Measurements from ENCODE around the gene CFD.
"Not testable (repeated sequence)": the region's sequence is repeated elsewhere in the genome, so short reads cannot be mapped to it uniquely, and the experiment has no call there.

Gene CFD

DNA sequence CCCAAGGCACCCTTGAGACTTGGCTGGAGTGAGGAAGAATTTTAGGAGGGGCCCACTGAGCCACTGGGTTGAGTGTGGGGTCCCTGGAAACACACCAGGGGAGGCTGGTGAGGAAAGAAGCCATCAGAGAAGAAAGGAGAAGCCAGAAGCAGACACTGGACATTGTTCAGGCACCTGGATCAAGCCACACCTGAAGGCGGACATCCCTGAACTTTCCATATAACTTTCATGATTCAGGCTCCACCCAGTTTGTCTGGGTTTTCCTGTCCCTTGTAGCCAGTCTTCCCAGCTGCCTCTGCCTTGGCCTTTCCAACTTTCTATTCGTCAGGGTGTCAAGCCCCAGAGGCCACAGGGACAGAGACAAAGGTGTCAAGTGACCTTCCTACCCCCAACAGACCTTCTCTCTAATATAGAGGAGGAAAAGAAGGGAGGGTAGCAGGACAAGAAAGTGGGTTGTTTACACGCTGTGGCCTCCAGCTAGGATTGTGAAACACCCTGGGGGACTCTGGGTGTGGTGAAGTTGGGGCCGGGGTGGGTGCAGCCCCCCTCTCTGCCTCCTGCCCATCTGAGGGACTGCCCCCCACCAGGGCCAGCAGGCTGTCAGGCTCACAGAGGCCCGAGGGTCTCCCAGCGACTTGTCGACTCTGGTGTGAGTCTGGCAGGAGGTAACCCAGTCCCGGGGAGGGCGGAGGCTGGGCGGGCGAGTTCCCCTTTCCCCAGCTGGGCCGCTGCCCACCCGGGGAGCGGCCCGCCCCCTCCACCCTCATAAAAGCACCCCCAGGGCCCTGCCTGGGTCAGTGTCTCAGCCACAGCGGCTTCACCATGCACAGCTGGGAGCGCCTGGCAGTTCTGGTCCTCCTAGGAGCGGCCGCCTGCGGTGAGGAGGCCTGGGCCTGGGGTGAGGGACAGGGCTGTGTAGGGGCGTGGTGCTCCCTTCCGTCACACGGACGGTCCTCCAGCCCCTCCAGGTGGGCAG is at the start of gene CFD:
CFD (plus strand) TSS at position 797 of the 976 bp plus-strand sequence; CDS start at position 823, 26 bp downstream.
- no peak for DNase-seq (ENCODE audit: low spot score)

DNA sequence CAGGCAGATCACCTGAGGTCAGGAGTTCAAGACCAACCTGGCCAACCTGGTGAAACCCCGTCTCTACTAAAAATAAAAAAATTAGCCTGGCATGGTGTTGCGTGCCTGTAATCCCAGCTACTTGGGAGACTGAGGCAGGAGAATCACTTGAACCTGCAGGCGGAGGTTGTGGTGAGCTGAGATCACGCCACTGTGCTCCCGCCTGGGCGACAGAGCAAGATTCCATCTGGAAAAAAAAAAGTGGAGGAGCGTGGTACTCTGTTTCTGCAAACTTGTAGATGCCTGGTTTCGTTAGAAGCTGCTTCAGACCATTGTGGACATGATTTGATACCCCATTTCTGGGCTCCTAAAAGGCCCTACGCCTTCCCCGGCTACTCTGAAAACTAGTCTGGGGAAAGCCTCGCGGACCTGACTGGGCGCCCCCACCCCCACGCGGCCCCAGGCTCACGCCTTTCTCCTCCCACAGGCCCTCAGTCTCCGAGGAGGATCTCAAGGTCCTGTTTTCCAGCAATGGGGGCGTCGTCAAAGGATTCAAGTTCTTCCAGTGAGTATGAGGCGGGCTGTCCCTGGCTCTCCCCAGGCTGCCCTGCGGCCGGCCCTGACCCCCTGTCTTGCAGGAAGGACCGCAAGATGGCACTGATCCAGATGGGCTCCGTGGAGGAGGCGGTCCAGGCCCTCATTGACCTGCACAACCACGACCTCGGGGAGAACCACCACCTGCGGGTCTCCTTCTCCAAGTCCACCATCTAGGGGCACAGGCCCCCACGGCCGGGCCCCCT is 49.2 kb upstream of the CFD start:
- no peak for DNase-seq (ENCODE audit: low spot score)

DNA sequence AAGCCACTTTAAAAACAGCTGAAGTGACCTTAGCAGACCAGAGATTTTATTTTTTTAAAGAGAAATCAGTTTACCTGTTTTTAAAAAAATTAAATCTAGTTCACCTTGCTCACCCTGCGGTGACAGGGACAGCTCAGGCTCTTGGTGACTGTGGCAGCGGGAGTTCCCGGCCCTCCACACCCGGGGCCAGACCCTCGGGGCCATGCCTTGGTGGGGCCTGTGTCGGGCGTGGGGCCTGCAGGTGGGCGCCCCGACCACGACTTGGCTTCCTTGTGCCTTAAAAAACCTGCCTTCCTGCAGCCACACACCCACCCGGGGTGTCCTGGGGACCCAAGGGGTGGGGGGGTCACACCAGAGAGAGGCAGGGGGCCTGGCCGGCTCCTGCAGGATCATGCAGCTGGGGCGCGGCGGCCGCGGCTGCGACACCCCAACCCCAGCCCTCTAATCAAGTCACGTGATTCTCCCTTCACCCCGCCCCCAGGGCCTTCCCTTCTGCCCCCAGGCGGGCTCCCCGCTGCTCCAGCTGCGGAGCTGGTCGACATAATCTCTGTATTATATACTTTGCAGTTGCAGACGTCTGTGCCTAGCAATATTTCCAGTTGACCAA is 48.5 kb upstream of the CFD start:
- DNase-seq (ENCODE audit: low spot score) = no peak

DNA sequence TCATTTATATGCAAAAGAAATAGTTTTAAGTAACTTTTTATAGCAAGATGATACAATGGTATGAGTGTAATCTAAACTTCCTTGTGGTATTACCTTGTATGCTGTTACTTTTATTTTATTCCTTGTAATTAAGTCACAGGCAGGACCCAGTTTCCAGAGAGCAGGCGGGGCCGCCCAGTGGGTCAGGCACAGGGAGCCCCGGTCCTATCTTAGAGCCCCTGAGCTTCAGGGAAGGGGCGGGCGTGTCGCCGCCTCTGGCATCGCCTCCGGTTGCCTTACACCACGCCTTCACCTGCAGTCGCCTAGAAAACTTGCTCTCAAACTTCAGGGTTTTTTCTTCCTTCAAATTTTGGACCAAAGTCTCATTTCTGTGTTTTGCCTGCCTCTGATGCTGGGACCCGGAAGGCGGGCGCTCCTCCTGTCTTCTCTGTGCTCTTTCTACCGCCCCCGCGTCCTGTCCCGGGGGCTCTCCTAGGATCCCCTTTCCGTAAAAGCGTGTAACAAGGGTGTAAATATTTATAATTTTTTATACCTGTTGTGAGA is 47.9 kb upstream of the CFD start:
- no peak for DNase-seq (ENCODE audit: low spot score)

DNA sequence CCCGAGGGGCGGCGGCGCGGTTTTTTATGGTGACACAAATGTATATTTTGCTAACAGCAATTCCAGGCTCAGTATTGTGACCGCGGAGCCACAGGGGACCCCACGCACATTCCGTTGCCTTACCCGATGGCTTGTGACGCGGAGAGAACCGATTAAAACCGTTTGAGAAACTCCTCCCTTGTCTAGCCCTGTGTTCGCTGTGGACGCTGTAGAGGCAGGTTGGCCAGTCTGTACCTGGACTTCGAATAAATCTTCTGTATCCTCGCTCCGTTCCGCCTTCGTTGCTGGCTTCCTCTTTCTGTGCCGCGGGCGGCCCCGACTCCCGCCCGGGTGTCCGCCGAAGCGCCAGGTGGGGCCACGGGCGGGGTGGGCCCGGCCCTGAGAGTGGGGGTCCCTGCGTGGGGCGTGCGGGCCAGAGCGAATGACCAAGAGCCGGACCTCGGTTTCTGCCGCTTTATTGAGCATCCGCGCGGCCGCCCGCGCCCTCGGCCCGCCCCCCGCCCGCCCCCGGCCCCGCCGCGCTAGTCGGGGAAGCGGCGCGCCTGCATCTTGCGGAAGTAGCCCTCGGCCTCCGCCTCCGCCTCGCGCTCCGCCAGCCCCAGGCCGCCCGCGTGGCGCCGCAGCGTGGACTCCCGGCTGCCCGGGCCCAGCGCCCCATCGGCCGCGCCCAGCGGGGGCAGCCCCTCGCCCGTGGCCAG is 47.3 kb upstream of the CFD start:
- no peak for DNase-seq (ENCODE audit: low spot score)

DNA sequence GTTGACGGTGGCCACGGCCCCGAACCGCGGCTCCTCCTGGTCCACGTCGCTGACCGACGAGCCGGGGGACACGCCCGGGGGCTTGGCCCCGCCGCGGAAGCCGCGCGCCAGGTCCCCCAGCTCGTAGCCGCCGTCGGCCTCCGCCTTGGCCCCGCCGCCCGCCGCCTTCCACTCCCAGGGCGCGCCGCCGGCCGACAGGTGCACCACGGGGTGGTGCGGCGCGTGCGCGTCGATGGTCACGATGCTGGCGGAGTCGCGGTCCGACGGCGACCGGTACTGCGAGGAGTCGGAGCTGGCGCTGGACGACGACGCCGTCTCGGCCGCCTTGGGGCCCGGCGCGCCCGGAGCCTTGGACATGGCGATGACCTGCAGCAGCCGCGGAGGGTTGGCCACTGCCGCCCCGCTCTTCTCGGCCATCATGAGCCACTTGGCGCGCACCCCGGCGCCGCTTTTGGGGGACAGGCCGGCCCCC is 46.7 kb upstream of the CFD start:
- no peak for DNase-seq (ENCODE audit: low spot score)

DNA sequence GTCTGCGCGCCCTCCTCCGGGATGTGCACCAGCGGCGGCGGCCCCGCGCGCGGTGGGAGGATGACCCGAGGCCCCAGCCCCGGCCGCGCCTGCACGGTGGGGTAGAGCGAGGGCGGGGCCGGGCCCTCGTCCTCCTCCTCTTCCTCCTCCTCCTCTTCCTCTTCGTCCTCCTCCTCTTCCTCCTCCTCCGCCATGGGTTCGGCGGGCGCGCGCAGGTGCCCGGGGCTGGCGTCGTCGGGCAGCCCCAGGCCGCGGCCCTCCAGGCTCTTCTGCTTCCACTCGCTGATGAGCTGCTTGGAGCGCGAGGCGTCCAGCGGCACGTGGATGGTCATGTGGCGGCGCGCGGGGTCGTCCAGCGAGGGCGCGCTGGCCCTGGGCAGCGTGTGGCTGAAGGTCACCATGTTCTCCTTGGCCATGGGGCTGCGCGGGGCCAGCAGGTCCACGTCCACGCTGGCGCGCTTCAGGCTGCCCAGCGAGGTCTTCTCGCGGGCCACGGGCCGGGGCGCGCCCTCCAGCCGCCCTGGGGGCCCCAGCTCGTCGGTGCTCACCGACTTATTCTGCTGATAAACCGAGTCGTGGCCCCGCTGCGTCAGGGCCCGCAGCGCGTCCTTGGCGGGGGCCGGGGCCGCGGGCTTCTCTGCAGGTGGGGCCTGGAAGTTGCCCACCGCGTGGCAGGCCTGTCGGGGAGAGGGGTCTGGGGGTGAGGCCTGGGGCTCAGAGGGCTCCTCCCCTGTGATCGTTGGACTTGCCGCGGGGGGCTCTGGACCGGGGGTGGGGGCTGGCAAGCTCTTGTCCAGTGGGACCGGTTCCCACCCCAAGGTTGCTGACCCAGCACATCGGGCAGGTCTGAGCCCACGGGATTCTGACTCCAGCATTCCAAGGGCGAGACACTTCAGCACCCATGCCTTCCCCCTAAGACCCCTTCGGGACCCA is 46.0 kb upstream of the CFD start:
- no peak for DNase-seq (ENCODE audit: low spot score)

DNA sequence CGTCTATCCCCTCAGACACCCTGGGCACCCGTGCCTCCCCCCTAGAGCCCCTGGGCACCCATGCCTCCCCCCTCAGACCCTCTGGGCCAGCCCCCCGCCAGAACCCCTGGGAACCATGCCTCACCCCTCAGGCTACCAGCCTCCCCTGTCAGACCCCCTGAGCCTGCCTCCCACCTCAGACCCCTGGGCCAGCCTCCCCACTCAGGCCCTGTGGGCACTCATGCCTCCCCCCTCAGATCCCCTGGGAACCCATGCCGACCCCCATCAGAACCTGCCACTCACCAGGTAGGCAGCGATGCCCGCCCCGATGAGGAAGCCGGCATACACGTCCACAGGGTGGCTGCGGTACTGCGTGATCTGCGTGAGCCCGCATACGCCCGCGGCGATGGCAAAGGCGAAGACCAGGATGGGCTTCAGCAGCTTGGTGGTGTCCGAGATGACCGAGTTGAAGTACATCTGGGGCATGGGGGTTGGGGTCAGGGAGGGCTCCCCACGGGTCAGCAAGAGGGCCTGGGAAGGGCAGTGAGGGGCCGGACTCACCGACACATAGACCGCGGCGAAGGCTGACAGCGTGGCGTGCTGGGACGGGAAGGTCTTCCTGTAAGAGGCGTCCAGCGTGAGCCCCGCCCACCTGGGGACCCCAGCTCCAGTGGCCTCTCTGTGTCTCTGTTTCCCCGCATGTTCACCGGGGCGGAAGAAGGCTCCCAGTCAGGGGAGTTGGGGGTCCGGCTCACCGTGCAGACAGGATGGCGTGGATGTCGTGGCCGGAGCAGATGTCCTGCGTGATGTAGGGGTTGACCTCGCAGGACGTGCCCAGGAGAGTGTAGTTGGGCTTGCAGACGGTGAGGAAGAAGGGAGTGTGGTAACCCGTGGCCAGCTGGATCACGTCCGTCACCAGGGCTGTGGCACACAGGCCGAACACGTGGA is 45.0 kb upstream of the CFD start:
- no peak for DNase-seq (ENCODE audit: low spot score)

DNA sequence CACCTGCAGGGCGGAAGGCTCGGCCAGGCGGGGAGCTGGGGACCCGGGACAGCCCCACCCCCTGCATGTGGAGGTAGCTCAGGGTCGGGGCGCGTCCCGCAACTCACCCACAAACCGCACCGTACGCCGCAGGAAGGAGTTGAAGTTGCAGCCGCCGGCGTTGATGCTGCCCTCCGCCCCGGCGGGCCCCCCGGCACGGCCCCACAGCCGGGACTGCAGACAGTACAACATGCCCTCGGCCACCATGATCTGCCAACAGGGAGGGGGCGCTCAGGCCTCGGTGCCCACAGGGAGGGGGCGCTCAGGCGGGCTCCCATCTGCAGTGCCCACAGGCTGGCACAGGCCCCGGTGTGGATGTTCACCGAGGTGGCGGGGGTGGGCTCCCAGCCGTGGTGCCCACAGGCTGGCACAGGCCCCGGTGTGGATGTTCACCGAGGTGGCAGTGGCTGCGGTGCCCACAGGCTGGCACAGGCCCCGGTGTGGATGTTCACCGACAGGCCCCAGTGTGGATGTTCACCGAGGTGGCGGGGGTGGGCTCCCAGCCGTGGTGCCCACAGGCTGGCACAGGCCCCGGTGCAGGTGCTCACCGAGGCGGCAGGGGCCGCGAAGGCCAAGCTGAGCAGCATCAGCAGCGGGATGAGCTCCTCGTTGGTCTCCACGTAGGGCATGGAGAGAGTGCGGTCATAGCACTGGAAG is 44.2 kb upstream of the CFD start:
- DNase-seq (ENCODE audit: low spot score) = no peak

DNA sequence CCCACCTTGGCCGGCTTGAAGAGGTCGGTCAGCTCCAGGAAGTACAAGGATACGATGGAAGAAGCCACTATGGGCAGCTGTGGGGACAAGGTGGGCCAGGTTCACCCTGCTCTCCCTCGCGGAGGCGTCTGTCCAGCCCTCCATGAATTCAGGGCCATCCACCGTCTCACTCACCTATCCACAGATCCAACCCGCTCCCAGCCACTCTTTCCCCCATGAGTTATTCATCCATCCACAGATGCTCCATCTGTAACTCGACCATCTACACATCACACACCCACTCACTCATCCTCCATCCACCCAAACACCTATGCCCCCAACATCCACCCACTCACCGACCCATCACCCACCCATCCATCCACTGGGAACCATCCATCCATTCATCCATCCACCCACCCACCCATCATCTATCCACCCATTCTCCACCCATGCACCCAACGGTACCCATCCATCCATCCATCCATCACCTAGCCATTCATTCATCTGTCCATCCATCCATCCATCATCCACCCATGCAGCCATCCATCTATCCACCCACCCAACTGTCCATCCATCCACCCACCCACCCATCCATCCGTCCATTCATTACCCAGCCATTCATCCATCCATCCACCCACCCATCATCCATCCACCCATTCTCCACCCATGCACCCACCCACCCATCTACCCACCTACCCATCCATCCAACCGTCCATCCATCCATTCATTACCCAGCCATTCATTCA is 43.5 kb upstream of the CFD start:
- DNase-seq (ENCODE audit: low spot score) = no peak

DNA sequence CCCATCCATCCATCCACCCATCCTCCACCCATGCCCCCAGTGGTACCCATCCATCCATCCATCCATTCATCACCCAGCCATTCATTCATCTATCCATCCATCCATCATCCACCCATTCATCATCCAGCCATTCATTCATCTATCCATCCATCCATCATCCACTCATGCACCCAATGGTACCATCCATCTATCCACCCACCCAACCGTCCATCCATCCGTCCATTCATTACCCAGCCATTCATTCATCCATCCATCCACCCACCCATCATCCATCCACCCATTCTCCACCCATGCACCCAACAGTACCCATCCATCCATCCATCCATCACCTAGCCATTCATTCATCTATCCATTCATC is 43.0 kb upstream of the CFD start:
- DNase-seq (ENCODE audit: low spot score) = no peak

DNA sequence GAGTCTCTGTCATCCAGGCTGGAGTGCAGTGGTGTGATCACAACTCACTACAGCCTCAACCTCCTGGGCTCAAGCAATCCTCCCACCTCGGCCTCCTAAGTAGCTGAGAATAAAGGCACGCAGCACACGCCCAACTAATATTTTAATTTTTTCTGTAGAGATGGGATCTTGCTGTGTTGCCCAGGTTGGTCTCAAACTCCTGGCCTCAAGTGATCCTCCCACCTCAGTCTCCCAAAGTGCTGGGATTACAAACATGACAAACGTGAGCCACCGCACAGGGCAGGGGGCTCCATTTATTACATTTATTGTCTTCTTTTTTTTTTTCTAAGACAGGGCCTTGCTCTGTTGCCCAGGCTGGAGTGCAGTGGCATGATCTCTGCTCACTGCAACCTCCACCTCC is 39.3 kb upstream of the CFD start:
- DNase-seq (ENCODE audit: low spot score) = not testable (repeated sequence)

DNA sequence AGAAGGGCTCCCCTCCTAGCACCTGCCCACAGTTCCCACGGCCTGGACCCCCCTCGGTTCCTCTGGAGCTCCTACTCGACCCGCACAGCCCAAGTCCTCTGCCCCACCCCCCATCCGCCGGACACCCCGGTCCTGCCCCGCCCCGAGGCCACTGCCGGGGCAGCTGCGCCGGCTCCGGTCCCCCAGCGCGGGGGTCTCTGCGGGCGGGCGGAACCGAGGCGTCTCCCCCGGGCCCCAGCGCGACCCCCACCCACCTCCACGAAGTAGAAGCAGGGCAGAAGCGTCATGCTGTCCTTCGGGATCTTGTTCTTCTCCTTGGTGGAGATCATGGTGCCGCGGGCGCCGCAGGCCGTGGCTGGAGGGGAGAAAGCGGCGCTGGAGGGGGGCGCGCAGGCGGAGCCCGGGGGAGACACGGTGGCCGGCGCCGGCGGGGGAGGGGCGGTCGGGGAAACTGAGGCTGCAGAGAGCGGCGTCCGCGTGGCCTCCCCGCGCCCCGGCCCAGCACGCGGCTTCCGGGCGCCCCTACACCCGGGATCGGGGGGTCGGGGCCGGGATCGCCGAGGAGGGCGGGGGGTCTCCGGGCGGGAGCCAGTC is 38.1 kb upstream of the CFD start:
- no peak for DNase-seq (ENCODE audit: low spot score)

DNA sequence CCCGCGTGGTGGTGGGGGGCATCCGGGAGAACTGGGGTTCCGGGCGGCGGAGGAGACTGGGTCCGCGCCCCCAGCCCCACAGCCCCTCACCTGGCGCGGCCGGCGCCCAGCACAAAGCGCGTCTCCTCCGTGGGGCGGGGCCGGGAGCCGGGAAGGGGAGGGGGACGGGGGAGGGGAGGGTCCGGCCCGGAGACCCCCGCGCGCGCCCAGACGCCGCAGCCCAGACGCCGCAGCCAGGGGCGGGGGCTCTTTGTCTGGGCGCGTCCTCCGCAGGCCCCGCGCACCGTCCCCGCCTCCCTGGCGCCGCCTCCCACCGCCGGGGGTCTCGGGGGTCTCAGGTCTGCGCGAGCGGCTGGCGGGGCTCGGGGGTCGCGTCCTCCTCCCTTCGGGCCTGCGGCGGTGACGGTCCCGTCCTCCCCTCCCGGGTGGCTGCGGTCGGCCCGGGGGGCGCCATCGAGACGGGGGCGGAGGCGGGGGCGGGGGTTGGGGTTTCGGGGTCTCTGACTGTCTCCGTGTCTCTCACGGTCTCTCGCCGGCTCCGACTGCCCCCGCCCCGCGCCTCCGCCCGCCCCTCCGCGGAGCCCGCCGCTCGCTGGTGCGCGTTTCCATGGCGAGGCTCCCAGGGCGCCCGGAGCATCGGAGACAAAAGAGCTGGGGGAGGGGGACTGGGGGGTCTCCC is 37.5 kb upstream of the CFD start, which contains the start of gene PLPPR3:
PLPPR3 (minus strand) TSS at position 131 of the 679 bp plus-strand sequence. CDS start 396 bp downstream, outside the sequence.
- no peak for DNase-seq (ENCODE audit: low spot score)

DNA sequence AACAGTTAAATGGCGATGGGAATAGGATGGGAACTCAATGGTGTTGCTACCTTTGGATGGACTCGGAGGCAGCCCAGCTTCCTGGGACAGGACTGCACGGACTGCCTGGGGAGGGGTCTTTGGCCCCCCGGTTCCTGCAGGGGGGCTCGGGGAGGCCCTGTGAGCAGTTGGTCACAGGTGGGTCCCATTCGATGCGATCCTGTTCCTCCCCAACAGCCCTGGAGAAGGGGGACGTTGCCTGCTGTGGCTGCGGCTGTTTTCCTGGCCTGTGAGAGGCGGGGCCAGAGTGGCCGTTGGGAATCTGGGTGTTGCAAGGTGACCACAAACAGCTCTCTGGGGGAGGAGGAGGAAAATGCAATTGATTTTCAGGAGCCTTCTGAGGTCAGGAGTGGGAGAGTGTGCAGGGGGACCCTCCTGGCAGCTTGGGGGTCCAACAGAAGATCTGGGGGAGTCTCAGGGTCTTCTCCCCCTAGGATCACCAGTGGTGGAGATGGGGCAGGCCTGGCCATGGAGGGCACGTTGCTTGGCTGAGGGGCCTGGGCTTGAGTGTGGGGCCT is 35.8 kb upstream of the CFD start:
- no peak for DNase-seq (ENCODE audit: low spot score)

DNA sequence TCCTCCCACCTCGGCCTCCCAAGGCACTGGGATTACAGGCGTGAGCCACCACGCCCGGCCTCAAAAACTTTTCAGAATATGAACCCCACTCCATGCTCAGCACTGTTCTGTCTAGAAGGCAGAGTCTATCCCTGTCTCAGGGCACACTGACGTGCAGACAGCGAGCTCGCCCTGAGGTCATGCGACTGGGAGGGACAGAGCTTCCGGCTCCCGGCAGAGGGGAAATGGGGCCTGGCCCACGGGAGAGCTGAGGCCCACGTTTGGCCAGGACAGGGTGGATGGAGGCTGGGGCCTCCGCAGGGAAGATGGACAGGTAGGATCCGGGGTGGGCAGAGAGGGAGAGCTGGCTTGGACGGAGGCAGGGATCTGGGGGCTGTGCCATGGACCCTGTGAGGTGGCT is 34.6 kb upstream of the CFD start:
- no peak for DNase-seq (ENCODE audit: low spot score)

All from GM03348 (cell line).